H9 (cell line): ENCODE data around the gene ANKRD55. TPM values are rescaled to one million over a fixed set of nuclear protein-coding genes. Genes with fewer than 3 reads are reported as not detected.

ENCODE experiments used
- DNase-seq: peaks from one replicate; pipeline ENCODE4 v3.0.0-alpha.2; 2017
- H2AFZ ChIP-seq: one replicate; pipeline ENCODE4 v1.6.1; 2013; ENCODE audit warnings: mild to moderate bottlenecking, low read length, control low read depth, moderate library complexity
- H2AK5ac ChIP-seq: 2 replicates; pipeline ENCODE4 v1.6.1; 2013; ENCODE audit warnings: low read length, control low read depth, mixed read lengths; ENCODE audit not compliant: insufficient read length
- H2BK120ac ChIP-seq: one replicate; pipeline ENCODE4 v1.6.1; 2013; ENCODE audit warnings: low read depth, mild to moderate bottlenecking, low read length, control low read depth, inconsistent platforms; ENCODE audit not compliant: poor library complexity, severe bottlenecking
- H2BK12ac ChIP-seq: 2 replicates; pipeline ENCODE4 v1.6.1; 2013; ENCODE audit warnings: low read length, control low read depth, mixed read lengths, low read depth; ENCODE audit not compliant: insufficient read length
- H2BK15ac ChIP-seq: 2 replicates; pipeline ENCODE4 v1.6.1; 2013; ENCODE audit warnings: low read depth, low read length, control low read depth
- H2BK20ac ChIP-seq: one replicate; pipeline ENCODE4 v1.6.1; 2013; ENCODE audit warnings: low read depth, mild to moderate bottlenecking, low read length, control low read depth, inconsistent platforms; ENCODE audit not compliant: poor library complexity, severe bottlenecking
- H2BK5ac ChIP-seq: 2 replicates; pipeline ENCODE4 v1.6.1; 2013; ENCODE audit warnings: low read length, control low read depth, mixed read lengths; ENCODE audit not compliant: insufficient read length
- H3K14ac ChIP-seq: 2 replicates; pipeline ENCODE4 v1.6.1; 2013; ENCODE audit warnings: low read length, control low read depth; ENCODE audit not compliant: insufficient read depth
- H3K18ac ChIP-seq: 2 replicates; pipeline ENCODE4 v1.6.1; 2013; ENCODE audit warnings: low read depth, mild to moderate bottlenecking, mixed read lengths, low read length, control low read depth; ENCODE audit not compliant: insufficient read length
- H3K23ac ChIP-seq: 2 replicates; pipeline ENCODE4 v1.6.1; 2013; ENCODE audit warnings: low read length, control low read depth, mixed read lengths, low read depth; ENCODE audit not compliant: insufficient read length
- H3K23me2 ChIP-seq: 2 replicates; pipeline ENCODE4 v1.6.1; 2013; ENCODE audit warnings: low read depth, mild to moderate bottlenecking, mixed read lengths, low read length, control low read depth; ENCODE audit not compliant: insufficient read length, poor library complexity, severe bottlenecking
- H3K27ac ChIP-seq: 2 replicates; pipeline ENCODE4 v1.5.1; 2013; ENCODE audit warnings: low read length, control low read depth, mixed read lengths, low read depth; ENCODE audit not compliant: insufficient read length
- H3K27me3 ChIP-seq: 2 replicates; pipeline ENCODE4 v1.6.1; 2013; ENCODE audit warnings: low read length, control low read depth, inconsistent platforms; ENCODE audit not compliant: insufficient read depth
- H3K4ac ChIP-seq: 2 replicates; pipeline ENCODE4 v1.6.1; 2013; ENCODE audit warnings: low read depth, mild to moderate bottlenecking, control low read depth, inconsistent platforms, low read length, moderate library complexity
- H3K4me1 ChIP-seq: 2 replicates; pipeline ENCODE4 v1.6.1; 2013; ENCODE audit warnings: low read length, control low read depth, inconsistent platforms; ENCODE audit not compliant: insufficient read depth
- H3K4me2 ChIP-seq: 2 replicates; pipeline ENCODE4 v1.6.1; 2013; ENCODE audit warnings: low read length, control low read depth, mixed read lengths; ENCODE audit not compliant: insufficient read length, insufficient read depth
- H3K56ac ChIP-seq: 2 replicates; pipeline ENCODE4 v1.6.1; 2013; ENCODE audit warnings: low read depth, mild to moderate bottlenecking, mixed read lengths, low read length, control low read depth; ENCODE audit not compliant: insufficient read length
- H3K79me1 ChIP-seq: 2 replicates; pipeline ENCODE4 v1.6.1; 2013; ENCODE audit warnings: low read depth, mild to moderate bottlenecking, moderate library complexity, low read length, control low read depth, inconsistent platforms; ENCODE audit not compliant: insufficient read depth, poor library complexity, severe bottlenecking
- H3K79me2 ChIP-seq: 2 replicates; pipeline ENCODE4 v1.6.1; 2013; ENCODE audit warnings: low read length, control low read depth, inconsistent platforms; ENCODE audit not compliant: insufficient read depth
- H3K9ac ChIP-seq: 2 replicates; pipeline ENCODE4 v1.6.1; 2013; ENCODE audit warnings: low read length, control low read depth, mixed read lengths; ENCODE audit not compliant: insufficient read length; ENCODE audit errors: extremely low read depth
- H3K9me3 ChIP-seq: one replicate; pipeline ENCODE4 v1.6.1; 2013; ENCODE audit warnings: low read depth, low read length, inconsistent platforms; ENCODE audit not compliant: control insufficient read depth
- H3T11ph ChIP-seq: one replicate; pipeline ENCODE4 v1.6.1; 2013; ENCODE audit warnings: mild to moderate bottlenecking, low read length, control low read depth, inconsistent platforms
- H4K20me1 ChIP-seq: one replicate; pipeline ENCODE4 v1.6.1; 2013; ENCODE audit not compliant: control insufficient read depth, insufficient read length, insufficient read depth
- H4K5ac ChIP-seq: 2 replicates; pipeline ENCODE4 v1.6.1; 2013; ENCODE audit warnings: low read depth, mild to moderate bottlenecking, mixed read lengths, low read length, control low read depth; ENCODE audit not compliant: insufficient read length
- H4K8ac ChIP-seq: replicated peaks from 2 replicates; pipeline ENCODE4 v1.6.1; 2013; ENCODE audit warnings: low read length, control low read depth, mixed read lengths, low read depth; ENCODE audit not compliant: insufficient read length
- H4K91ac ChIP-seq: 2 replicates; pipeline ENCODE4 v1.6.1; 2013; ENCODE audit warnings: low read depth, mild to moderate bottlenecking, moderate library complexity, mixed read lengths, low read length, control low read depth; ENCODE audit not compliant: insufficient read length
- H3K27ac Mint-ChIP-seq, 3 experiments: 2 replicates in 2 of 3; 3 replicates in 1 of 3; pipeline ENCODE4 v1.8.0; 2020 to 2021; ENCODE audit warnings: mixed read lengths in 3 of 3, mild to moderate bottlenecking in 1 of 3, moderate library complexity in 1 of 3
- H3K27me3 Mint-ChIP-seq: 2 replicates; pipeline ENCODE4 v1.8.0; 2021; ENCODE audit warnings: low read depth, mild to moderate bottlenecking, moderate library complexity, mixed read lengths
- H3K36me3 Mint-ChIP-seq, 3 experiments: 2 replicates in 2 of 3; 3 replicates in 1 of 3; pipeline ENCODE4 v1.8.0; 2020 to 2021; ENCODE audit warnings: low read depth in 3 of 3, mixed read lengths in 3 of 3; ENCODE audit not compliant: insufficient read depth in 1 of 3
- H3K4me1 Mint-ChIP-seq, 2 experiments: 2 replicates each; pipeline ENCODE4 v1.8.0; 2020; ENCODE audit warnings: mixed read lengths in 2 of 2
- H3K4me3 Mint-ChIP-seq, 2 experiments: 2 replicates in 1 of 2; 3 replicates in 1 of 2; pipeline ENCODE4 v1.8.0; 2020 to 2021; ENCODE audit warnings: mild to moderate bottlenecking in 2 of 2, mixed read lengths in 2 of 2, moderate library complexity in 1 of 2
- H3K9me3 Mint-ChIP-seq, 2 experiments: 2 replicates in 1 of 2; 3 replicates in 1 of 2; pipeline ENCODE4 v1.8.0; 2020; ENCODE audit warnings: mild to moderate bottlenecking in 2 of 2, mixed read lengths in 2 of 2, moderate library complexity in 1 of 2
- CTCF ChIP-seq: fragments of 200-600 bp; sonication (generic); conservative IDR thresholded peaks from 3 replicates; pipeline ENCODE4 v1.8.0; 2021; ENCODE audit warnings: antibody characterized with exemption, mild to moderate bottlenecking
- WGBS: extraction: QIAGEN DNeasy Blood & Tissue Kit; methylation state at CpG from one replicate; pipeline ENCODE4 v1.1.7; 2013; ENCODE audit warnings: missing lambda C conversion rate, low lambda C conversion rate, mixed read lengths; ENCODE audit not compliant: insufficient read length; ENCODE audit errors: extremely low coverage; 5-methylcytosine and 5-hydroxymethylcytosine counted together
- total RNA-seq: library from RNA; stranded (reverse); gene quantifications from 2 replicates; pipeline ENCODE4 v1.2.1, GENCODE V29; 2021

The ANKRD55 gene
- total RNA-seq, 1 experiment from 2014 or later: not detected

GRCh38 chr5:56071470-56071869 is 161.7 kb downstream of the ANKRD55 start:
- H2BK5ac ChIP-seq: no peak overlapping the region
- Mint-ChIP-seq H3K27ac (no peak overlapping the region), H3K36me3 (0 out of 7 replicates have a peak, but pooled peaks cover 0 to 4% (median 0%) of the 10 kb centered on the region in 3 experiments)

More at GRCh38 chr5:56071470-56071869, 161.7 kb downstream of the ANKRD55 start:
- H3K9me3 Mint-ChIP-seq: peaks cover 0 to 3% of the 10 kb centered on the region in 2 experiments; a peak in 1 of 5 replicates
- no peak overlapping the region for H2BK12ac ChIP-seq
- H3K79me1 ChIP-seq: no peaks in the 10 kb centered on the region
- WGBS: no CpG with 5 or more reads among the region's 4 CpGs
- H3K27ac ChIP-seq: no peak overlapping the region
- no peak overlapping the region for H2BK15ac ChIP-seq
- no peak overlapping the region for H3K18ac ChIP-seq
- H3K23me2 ChIP-seq: no peaks in the 10 kb centered on the region
- no peak overlapping the region for H3K23ac ChIP-seq
- no peak overlapping the region for H4K8ac ChIP-seq
- no peak overlapping the region for H3K4ac ChIP-seq
- H3K9ac ChIP-seq: no peak overlapping the region
- no peaks in the 10 kb centered on the region for H3K4me1 ChIP-seq
- no peaks in the 10 kb centered on the region; the same call in 1 of the 2 replicates for H3K27me3 Mint-ChIP-seq
- H4K91ac ChIP-seq: no peak overlapping the region
- no peak overlapping the region for H3K4me3 Mint-ChIP-seq
- no peak overlapping the region for H3K56ac ChIP-seq
- H3K27me3 ChIP-seq: no peaks in the 10 kb centered on the region
- no peak overlapping the region for H3T11ph ChIP-seq
- no peak overlapping the region for H4K5ac ChIP-seq
- no peaks in the 10 kb centered on the region for H4K20me1 ChIP-seq
- peaks cover 6 to 8% of the 10 kb centered on the region in 2 experiments; a peak in 2 of 4 replicates for H3K4me1 Mint-ChIP-seq
- no peak for TF ChIP-seq CTCF
- H3K79me2 ChIP-seq: no peaks in the 10 kb centered on the region
- no peak overlapping the region for H2AK5ac ChIP-seq
- H2AFZ ChIP-seq: no peak overlapping the region
- H2BK20ac ChIP-seq: no peak overlapping the region
- no peak overlapping the region for H3K4me2 ChIP-seq
- DNase-seq: no peak
- H3K9me3 ChIP-seq: no peaks in the 10 kb centered on the region
- H3K14ac ChIP-seq: no peak overlapping the region
- H2BK120ac ChIP-seq: no peak overlapping the region
